ENCODE measurements around the gene DBH.

DBH gene

DNA sequence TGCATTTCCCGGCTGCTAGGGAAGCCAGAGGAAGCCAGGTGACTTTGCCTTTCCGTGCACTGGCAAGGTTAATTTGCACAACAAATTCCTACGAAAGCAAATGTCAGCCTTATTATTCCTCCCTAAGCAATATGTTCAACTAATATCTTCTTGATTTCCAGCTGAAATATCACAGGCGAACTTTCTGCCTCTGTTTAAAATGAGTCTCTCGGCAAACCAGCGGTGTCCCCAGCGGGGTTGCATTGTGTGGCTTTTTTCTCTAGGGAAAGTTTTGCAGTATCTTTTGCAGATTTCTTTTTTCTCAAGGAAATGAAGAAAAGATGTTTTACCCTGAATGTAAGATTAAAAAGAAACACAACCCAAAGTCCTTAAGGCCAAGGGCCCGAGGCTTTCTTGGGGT is 1.9 kb downstream of the DBH start:
- 68% methylated on average over 8 of the region's 8 CpGs for WGBS
- H3K9ac ChIP-seq (ENCODE audit: low read depth, low read length): no peak overlapping the region
- H3K36me3 ChIP-seq (ENCODE audit: insufficient read depth, low read length): no peaks in the 10 kb centered on the region
- H3K9me3 ChIP-seq (ENCODE audit: insufficient read depth, low read depth, low read length): no peaks in the 10 kb centered on the region
- H3K4me1 ChIP-seq (ENCODE audit: insufficient read depth, low read length): peaks cover 17% of the 10 kb centered on the region
- H3K27me3 ChIP-seq (ENCODE audit: insufficient read depth, low read length): no peaks in the 10 kb centered on the region
- H3K4me3 ChIP-seq (ENCODE audit: low read length): no peak overlapping the region
- H3K27ac ChIP-seq (ENCODE audit: low read depth, low read length): no peak overlapping the region

DNA sequence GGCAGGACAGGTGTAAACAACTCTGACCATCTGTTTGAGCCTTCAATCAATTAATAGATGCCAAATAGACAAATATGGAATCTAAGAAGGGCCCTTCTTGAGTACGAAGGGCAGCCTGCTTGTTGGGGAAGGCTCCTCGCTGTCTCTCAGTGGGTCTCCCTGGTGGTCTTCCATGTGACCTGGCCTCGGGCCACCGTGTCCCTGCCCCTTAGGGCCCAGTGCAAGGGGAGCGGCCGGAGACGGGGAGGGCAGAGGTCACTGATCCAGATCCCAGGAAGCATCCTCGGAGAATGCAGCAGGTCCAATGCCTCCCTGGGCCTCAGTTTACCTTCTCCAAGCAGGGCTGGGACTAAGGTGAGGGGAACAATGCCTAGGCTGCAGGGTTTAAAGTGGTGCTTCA is 2.5 kb downstream of the DBH start:
- WGBS: 77% methylated on average over 8 of the region's 8 CpGs
- H3K4me3 ChIP-seq (ENCODE audit: low read length): no peak overlapping the region

DNA sequence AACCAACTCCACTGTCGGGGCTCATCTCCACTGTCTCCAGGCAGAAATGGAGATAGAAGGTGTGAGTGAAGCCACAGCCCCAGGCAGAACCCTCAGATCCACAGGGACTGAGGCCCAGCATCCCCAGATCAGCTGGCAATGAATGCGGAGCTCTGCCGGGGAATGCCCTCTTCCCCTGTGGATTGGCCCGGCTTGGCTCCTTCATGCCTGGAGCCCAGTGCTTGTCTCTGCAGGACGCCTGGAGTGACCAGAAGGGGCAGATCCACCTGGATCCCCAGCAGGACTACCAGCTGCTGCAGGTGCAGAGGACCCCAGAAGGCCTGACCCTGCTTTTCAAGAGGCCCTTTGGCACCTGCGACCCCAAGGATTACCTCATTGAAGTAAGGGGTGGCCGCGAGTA is 3.5 kb downstream of the DBH start:
- no peak overlapping the region for H3K4me3 ChIP-seq (ENCODE audit: low read length)
- no peak overlapping the region for H3K27ac ChIP-seq (ENCODE audit: low read depth, low read length)
- no peaks in the 10 kb centered on the region for H3K36me3 ChIP-seq (ENCODE audit: insufficient read depth, low read length)
- H3K27me3 ChIP-seq (ENCODE audit: insufficient read depth, low read length): no peaks in the 10 kb centered on the region
- H3K4me1 ChIP-seq (ENCODE audit: insufficient read depth, low read length): peaks cover 10% of the 10 kb centered on the region
- WGBS: 79% methylated on average over 8 of the region's 8 CpGs
- no peaks in the 10 kb centered on the region for H3K9me3 ChIP-seq (ENCODE audit: insufficient read depth, low read depth, low read length)
- no peak overlapping the region for H3K9ac ChIP-seq (ENCODE audit: low read depth, low read length)

More for the DNA sequence above, 2.5 kb downstream of the DBH start:
- Histone ChIP-seq H3K27ac (ENCODE audit: low read depth, low read length) (no peak overlapping the region), H3K27me3 (ENCODE audit: insufficient read depth, low read length) (no peaks in the 10 kb centered on the region), H3K36me3 (ENCODE audit: insufficient read depth, low read length) (no peaks in the 10 kb centered on the region), H3K9ac (ENCODE audit: low read depth, low read length) (no peak overlapping the region), H3K9me3 (ENCODE audit: insufficient read depth, low read depth, low read length) (no peaks in the 10 kb centered on the region), H3K4me1 (ENCODE audit: insufficient read depth, low read length) (peaks cover 13% of the 10 kb centered on the region)

DNA sequence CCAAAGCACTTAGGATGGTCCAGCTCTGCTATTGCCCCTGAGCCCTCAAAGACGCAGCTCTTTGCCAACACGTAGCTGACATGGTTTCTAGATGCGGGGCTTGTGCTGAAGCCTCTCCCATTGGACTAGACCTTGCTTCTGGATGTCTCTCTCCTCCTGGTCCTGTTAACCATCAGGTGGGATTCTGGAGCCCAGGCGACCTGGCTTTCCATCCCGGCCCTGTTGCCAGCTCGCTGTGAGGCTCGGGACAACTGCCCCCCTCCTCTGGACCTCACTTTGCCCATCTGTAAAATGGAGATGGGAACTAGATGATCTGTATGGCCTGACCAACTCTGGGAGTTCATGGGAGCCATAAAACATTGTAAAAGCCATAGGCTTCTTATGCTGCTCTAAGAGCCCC is 4.0 kb downstream of the DBH start:
- Histone ChIP-seq H3K9me3 (ENCODE audit: insufficient read depth, low read depth, low read length) (no peaks in the 10 kb centered on the region), H3K36me3 (ENCODE audit: insufficient read depth, low read length) (no peaks in the 10 kb centered on the region), H3K27me3 (ENCODE audit: insufficient read depth, low read length) (no peaks in the 10 kb centered on the region), H3K4me3 (ENCODE audit: low read length) (no peak overlapping the region), H3K4me1 (ENCODE audit: insufficient read depth, low read length) (peaks cover 10% of the 10 kb centered on the region), H3K9ac (ENCODE audit: low read depth, low read length) (no peak overlapping the region), H3K27ac (ENCODE audit: low read depth, low read length) (no peak overlapping the region)
- WGBS: 93% methylated on average over 7 of the region's 7 CpGs

DNA sequence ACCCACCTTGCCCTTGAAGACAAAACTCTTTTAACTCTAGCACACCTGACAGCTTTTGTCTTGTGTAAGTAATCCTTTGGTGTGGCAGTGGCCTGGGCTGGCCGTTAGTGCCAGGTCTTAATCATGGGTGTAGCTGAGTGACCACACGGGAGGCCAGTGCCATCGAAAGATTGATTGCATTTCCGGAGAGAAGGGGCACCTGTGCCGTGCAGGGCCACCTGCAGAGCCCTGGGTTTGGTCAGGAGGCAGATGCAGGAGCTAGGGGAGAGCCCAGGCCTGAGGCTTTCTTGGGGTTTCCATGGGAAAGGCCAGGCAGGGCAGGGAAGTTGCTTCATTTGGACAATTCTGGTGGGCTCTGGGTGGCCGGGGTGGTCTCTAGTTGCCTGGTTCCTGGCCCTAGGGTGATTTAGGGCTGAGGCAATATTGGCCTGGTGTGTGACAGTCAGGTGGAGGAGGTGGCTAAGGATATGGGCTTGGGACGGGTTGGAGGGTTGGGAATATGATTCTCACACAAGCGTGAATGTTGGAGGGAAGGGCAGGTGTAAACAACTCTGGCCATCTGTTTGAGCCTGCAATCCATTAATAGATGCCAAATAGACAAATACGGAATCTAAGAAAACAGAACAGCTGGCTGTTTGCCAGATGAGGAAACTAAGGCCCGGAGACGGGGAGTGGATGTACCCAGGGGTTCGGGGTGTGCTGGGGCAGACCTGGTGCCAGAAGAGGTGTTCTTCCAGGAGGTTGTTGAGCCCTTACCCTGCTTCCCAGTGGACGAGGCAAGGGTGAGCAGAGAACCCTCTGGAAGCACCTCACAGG is 4.6 kb downstream of the DBH start:
- H3K27me3 ChIP-seq (ENCODE audit: insufficient read depth, low read length): no peaks in the 10 kb centered on the region
- 91% methylated on average over 13 of the region's 13 CpGs for WGBS
- H3K27ac ChIP-seq (ENCODE audit: low read depth, low read length): no peak overlapping the region
- no peak overlapping the region for H3K4me3 ChIP-seq (ENCODE audit: low read length)
- no peak overlapping the region for H3K9ac ChIP-seq (ENCODE audit: low read depth, low read length)
- no peaks in the 10 kb centered on the region for H3K36me3 ChIP-seq (ENCODE audit: insufficient read depth, low read length)
- peaks cover 10% of the 10 kb centered on the region for H3K4me1 ChIP-seq (ENCODE audit: insufficient read depth, low read length)
- H3K9me3 ChIP-seq (ENCODE audit: insufficient read depth, low read depth, low read length): no peaks in the 10 kb centered on the region

DNA sequence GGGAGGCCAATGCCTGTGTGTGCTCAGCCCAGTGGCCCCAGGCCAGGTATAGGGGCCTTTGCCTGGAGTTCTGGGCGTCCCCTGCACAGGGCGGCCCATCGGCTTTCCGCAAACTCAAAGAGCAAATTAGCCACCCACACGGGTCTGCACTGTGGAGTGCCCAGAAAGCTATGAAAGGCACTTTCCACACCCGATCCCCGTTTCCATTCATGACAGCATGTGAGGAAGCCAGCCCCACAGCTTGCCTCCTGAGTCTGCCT is 5.2 kb downstream of the DBH start:
- no peak overlapping the region for H3K4me3 ChIP-seq (ENCODE audit: low read length)
- 92% methylated on average over 7 of the region's 7 CpGs for WGBS
- no peaks in the 10 kb centered on the region for H3K9me3 ChIP-seq (ENCODE audit: insufficient read depth, low read depth, low read length)
- H3K9ac ChIP-seq (ENCODE audit: low read depth, low read length): no peak overlapping the region
- no peaks in the 10 kb centered on the region for H3K27me3 ChIP-seq (ENCODE audit: insufficient read depth, low read length)
- H3K4me1 ChIP-seq (ENCODE audit: insufficient read depth, low read length): peaks cover 10% of the 10 kb centered on the region
- H3K27ac ChIP-seq (ENCODE audit: low read depth, low read length): no peak overlapping the region
- H3K36me3 ChIP-seq (ENCODE audit: insufficient read depth, low read length): no peaks in the 10 kb centered on the region

DNA sequence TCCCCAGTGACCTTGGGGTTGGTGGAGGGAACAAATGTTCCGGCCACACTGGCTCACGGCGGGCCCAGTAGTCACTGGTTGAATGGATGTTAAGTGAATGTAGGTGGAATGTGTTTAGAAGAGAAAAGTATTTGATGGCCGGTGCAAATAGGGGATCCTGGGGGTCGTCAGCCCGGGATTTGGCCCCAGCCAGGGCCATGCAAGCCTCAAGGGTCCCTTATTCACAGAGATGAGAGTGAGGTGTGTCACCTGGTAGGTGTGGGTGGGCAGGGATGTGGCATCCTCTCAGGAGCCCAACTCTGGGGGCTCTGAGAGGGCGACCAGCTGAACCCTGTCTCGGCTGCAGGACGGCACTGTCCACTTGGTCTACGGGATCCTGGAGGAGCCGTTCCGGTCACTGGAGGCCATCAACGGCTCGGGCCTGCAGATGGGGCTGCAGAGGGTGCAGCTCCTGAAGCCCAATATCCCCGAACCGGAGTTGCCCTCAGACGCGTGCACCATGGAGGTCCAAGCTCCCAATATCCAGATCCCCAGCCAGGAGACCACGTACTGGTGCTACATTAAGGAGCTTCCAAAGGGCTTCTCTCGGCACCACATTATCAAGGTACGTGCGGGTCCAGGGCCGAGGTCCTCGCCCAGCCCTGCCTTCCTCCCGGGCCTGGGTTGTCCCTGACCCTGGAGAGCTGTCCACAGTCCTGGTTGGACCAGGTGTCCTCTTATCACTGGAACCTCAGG is 5.9 kb downstream of the DBH start:
- no peak overlapping the region for H3K9ac ChIP-seq (ENCODE audit: low read depth, low read length)
- H3K36me3 ChIP-seq (ENCODE audit: insufficient read depth, low read length): no peaks in the 10 kb centered on the region
- no peaks in the 10 kb centered on the region for H3K9me3 ChIP-seq (ENCODE audit: insufficient read depth, low read depth, low read length)
- H3K4me3 ChIP-seq (ENCODE audit: low read length): no peak overlapping the region
- H3K27ac ChIP-seq (ENCODE audit: low read depth, low read length): no peak overlapping the region
- no peaks in the 10 kb centered on the region for H3K27me3 ChIP-seq (ENCODE audit: insufficient read depth, low read length)
- 92% methylated on average over 25 of the region's 25 CpGs for WGBS
- H3K4me1 ChIP-seq (ENCODE audit: insufficient read depth, low read length): peaks cover 10% of the 10 kb centered on the region

DNA sequence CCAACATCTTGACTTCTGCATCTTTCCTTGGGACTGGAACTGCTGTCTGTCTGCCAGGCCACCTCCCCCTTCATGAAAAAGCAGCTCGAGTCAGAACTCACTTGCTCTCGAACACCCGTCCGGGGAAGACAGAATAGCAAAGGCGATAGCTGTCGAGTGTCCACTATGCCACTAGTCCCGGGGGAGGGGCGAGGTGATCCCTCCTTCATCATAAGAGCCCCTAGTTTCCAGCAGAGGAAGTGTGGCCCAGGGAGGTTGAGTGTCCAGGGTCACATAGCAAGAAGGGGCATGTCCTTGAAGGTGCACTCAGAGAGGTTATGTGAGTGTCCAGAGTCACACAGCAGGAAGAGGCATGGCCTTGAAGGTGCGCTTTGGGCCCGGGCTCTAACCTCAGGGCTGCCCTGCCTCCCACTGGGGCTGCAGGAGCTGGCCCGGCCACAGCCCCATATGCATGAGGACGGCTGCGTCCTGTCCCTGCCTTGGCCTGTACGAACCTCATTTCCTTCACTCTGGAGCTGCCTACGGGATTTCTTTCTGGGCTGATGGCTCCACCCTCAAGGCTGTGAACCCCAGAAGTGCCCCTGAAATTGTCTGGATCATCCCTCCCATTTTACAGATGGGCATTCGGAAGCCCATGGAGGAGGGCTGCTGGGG is 6.7 kb downstream of the DBH start:
- H3K4me1 ChIP-seq (ENCODE audit: insufficient read depth, low read length): peaks cover 3% of the 10 kb centered on the region
- H3K9ac ChIP-seq (ENCODE audit: low read depth, low read length): no peak overlapping the region
- H3K4me3 ChIP-seq (ENCODE audit: low read length): no peak overlapping the region
- H3K27me3 ChIP-seq (ENCODE audit: insufficient read depth, low read length): no peaks in the 10 kb centered on the region
- WGBS: 89% methylated on average over 16 of the region's 16 CpGs
- H3K36me3 ChIP-seq (ENCODE audit: insufficient read depth, low read length): no peaks in the 10 kb centered on the region
- no peaks in the 10 kb centered on the region for H3K9me3 ChIP-seq (ENCODE audit: insufficient read depth, low read depth, low read length)
- H3K27ac ChIP-seq (ENCODE audit: low read depth, low read length): no peak overlapping the region

DNA sequence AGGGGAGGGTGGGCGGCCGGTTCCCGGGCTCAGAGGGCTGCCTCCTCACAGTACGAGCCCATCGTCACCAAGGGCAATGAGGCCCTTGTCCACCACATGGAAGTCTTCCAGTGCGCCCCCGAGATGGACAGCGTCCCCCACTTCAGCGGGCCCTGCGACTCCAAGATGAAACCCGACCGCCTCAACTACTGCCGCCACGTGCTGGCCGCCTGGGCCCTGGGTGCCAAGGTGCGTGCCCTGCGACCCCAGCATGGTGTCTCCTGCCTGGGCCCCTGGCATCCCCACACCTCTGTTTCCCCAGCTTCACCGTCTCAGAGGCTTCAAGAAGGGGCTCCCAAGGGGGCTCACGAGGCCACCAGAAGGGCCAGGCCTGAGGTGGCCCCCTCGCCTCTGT is 7.2 kb downstream of the DBH start:
- H3K9ac ChIP-seq (ENCODE audit: low read depth, low read length): no peak overlapping the region
- no peak overlapping the region for H3K4me3 ChIP-seq (ENCODE audit: low read length)
- H3K4me1 ChIP-seq (ENCODE audit: insufficient read depth, low read length): no peaks in the 10 kb centered on the region
- H3K36me3 ChIP-seq (ENCODE audit: insufficient read depth, low read length): no peaks in the 10 kb centered on the region
- H3K27me3 ChIP-seq (ENCODE audit: insufficient read depth, low read length): no peaks in the 10 kb centered on the region
- no peak overlapping the region for H3K27ac ChIP-seq (ENCODE audit: low read depth, low read length)
- WGBS: 95% methylated on average over 20 of the region's 20 CpGs
- H3K9me3 ChIP-seq (ENCODE audit: insufficient read depth, low read depth, low read length): no peaks in the 10 kb centered on the region

DNA sequence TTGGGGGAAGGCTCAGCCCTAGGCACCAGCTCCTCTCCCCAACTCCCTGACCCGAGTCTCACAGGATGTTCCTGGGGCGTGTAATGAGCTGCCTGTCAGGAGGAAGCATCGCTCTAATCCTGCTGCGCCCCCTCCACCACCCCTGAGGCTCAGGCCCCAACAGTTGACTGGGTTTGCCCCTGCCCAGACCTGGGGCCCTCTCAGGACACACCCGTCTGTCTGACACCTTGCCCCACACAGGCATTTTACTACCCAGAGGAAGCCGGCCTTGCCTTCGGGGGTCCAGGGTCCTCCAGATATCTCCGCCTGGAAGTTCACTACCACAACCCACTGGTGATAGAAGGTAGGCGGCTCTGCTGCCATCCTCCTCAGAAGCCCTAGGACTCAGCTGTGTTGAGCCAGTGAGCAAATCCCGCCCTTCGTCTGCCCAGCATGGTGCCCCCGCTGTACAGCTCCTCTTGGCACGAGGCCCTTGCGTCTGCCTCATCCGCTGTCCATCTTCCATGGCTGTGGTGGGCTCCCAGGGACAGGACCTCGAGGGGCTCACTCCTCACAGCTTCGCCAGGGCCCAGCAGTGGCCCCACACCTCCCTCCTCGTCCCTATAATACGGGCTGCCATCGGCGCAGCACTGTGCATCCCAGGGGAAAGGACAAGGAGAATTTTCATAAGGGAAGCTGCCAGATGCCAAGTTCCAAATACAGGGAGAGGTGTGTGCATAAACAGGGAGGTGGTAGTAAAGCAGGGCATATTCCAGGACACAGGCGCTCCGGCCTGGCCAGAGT is 8.0 kb downstream of the DBH start:
- no peaks in the 10 kb centered on the region for H3K4me1 ChIP-seq (ENCODE audit: insufficient read depth, low read length)
- no peak overlapping the region for H3K9ac ChIP-seq (ENCODE audit: low read depth, low read length)
- no peaks in the 10 kb centered on the region for H3K27me3 ChIP-seq (ENCODE audit: insufficient read depth, low read length)
- H3K4me3 ChIP-seq (ENCODE audit: low read length): no peak overlapping the region
- H3K27ac ChIP-seq (ENCODE audit: low read depth, low read length): no peak overlapping the region
- WGBS: 89% methylated on average over 23 of the region's 23 CpGs
- H3K36me3 ChIP-seq (ENCODE audit: insufficient read depth, low read length): no peaks in the 10 kb centered on the region
- H3K9me3 ChIP-seq (ENCODE audit: insufficient read depth, low read depth, low read length): no peaks in the 10 kb centered on the region

All from HUES64 (cell line).